ENCODE results near the gene GAPVD1.

Gene GAPVD1

DNA sequence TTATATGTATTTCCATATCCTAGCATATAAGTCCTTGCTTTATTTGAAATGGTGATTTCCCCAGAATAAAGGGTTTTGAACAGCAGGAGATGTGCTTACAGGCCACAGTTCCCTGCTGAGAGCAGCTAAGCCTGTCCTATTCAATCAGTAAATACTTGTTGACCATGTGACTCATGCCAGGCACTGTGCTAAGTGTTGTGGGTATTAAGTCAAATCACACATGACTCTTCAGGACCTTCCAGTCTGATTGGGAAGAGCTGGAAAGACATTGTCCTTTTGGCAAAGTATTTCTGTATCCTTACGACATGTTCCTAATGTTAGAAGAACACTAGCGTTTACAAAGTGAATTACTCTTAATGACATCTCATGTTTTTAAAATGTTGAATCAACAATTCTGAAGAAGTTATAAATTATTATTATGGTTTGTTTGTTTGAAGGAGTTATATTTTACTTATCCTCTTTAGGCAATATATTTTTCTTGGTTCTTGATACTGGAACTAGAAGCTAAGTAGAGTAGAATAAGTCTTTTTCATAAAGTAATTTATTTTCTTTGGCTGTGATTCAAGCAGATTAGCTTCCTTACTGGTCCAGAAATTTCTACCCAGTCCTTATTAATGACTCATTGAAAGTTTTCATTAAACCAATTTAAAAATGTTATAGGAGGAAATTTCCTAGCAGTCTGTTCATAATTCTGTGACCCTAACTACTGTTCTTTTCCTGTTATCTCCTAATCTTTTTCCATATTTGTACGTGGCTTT, 82.1 kb downstream of the GAPVD1 start:
- Mint-ChIP-seq H3K4me3 (no peak overlapping the region), H3K4me1 (no peaks in the 10 kb centered on the region), H3K36me3 (peaks cover 46% of the 10 kb centered on the region), H3K27ac (no peak overlapping the region), H3K27me3 (no peaks in the 10 kb centered on the region), H3K9me3 (no peaks in the 10 kb centered on the region)
- DNase-seq = no peak
- CTCF ChIA-PET = no interaction called here

DNA sequence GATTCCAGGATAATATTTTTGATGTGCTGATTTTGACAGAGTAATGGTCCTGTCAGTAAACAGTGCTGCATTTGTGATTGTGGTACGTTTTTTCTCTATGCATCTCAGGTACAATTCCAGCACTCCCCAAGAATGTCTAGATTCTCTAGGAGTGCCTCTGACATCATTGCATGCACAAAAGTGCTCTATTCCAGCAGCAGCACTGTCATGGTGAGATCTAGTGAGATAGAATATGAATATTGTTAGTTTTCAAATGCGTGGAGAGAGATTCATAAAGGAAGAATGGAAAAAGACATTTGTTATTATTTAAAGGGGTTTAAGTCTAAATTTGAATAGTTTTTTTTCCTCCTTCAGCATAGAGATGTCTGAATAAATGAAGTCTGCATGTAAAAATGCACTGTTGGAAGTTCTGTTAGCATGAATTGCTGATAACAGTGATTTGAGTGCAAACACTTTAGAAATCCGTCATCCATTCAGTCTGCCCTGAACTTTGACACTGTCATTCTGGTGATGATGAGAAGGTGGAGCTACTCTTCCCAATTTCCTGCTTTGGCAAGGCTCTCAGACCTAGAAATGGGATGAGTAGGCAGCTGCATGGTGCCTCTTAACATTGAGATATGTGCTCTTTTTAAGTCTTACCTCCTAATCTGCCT, 84.6 kb downstream of the GAPVD1 start:
- peaks cover 1% of the 10 kb centered on the region for H3K9me3 Mint-ChIP-seq
- no peaks in the 10 kb centered on the region for H3K4me1 Mint-ChIP-seq
- H3K4me3 Mint-ChIP-seq = no peak overlapping the region
- no peak overlapping the region for H3K27ac Mint-ChIP-seq
- CTCF ChIA-PET = no interaction called here
- no peak for DNase-seq
- peaks cover 64% of the 10 kb centered on the region for H3K36me3 Mint-ChIP-seq
- no peaks in the 10 kb centered on the region for H3K27me3 Mint-ChIP-seq

DNA sequence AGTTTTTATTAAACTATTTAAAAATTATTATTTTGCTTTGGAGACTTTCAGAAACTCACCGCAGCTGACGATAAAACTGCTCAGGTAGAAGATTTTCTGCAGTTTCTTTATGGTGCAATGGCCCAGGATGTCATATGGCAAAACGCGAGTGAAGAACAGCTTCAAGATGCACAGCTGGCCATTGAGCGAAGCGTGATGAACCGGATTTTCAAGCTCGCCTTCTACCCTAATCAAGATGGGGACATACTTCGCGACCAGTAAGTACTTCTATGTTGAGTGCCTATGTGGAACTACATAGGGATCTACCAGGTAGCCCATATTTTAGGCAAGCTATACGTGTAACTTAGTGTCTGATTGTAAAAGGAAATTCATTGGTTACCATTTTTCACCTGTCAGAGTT, 94.0 kb downstream of the GAPVD1 start:
- DNase-seq = no peak
- Mint-ChIP-seq H3K36me3 (peaks cover 69% of the 10 kb centered on the region), H3K27ac (no peak overlapping the region), H3K4me1 (no peaks in the 10 kb centered on the region), H3K27me3 (no peaks in the 10 kb centered on the region), H3K4me3 (no peak overlapping the region), H3K9me3 (peaks cover 2% of the 10 kb centered on the region)
- CTCF ChIA-PET = no interaction called here

DNA sequence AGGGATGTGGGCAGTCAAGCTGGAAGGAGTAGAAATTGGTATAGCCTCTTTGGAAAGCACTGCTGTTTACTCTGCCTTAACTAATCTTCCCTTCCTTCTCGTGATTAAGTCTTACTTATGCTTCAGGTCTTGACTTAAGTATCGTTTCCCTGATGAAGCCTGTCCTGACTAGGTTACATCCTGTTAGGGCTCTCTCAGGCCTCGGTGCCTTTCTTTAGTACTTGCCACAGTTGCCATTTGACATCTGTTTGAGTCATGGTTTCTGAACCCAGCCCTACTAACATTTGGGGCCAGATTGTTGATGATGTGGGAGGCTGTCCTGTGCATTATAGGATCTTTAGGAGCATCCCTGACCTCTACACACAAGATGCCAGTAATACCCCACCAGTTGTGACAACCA, 94.4 kb downstream of the GAPVD1 start:
- Mint-ChIP-seq H3K27ac (no peak overlapping the region), H3K4me3 (no peak overlapping the region), H3K9me3 (peaks cover 2% of the 10 kb centered on the region), H3K36me3 (peaks cover 69% of the 10 kb centered on the region), H3K27me3 (no peaks in the 10 kb centered on the region), H3K4me1 (no peaks in the 10 kb centered on the region)
- CTCF ChIA-PET = no interaction called here
- no peak for DNase-seq

DNA sequence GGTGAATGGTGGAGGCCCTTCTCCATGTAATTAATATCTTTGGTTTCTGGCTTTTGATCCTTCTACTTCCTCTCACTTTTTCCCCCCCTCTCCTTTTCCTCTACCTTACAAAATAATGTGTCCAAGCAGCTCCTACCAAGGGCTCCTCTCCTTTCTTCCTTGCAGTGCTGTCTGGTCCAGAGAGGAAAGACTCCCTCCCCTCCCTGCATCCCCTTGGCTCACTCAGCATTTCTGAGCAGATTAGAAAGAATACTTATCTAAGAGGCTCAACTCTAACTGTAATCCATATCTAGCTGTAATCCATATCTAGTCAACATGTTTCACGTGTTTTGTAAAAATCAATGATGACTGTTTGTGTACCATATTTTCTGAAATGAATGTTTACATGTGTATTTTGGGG, 97.4 kb downstream of the GAPVD1 start:
- CTCF ChIA-PET = interaction anchor here (1.5 kb wide), 1 partner anchor 10 kb away, joined by 3 read pairs; no protein-coding TSS in a partner anchor
- peaks cover 6% of the 10 kb centered on the region for H3K4me1 Mint-ChIP-seq
- no peak overlapping the region for H3K27ac Mint-ChIP-seq
- DNase-seq = no peak
- H3K36me3 Mint-ChIP-seq = peaks cover 61% of the 10 kb centered on the region
- no peaks in the 10 kb centered on the region for H3K27me3 Mint-ChIP-seq
- no peak overlapping the region for H3K4me3 Mint-ChIP-seq
- H3K9me3 Mint-ChIP-seq = no peaks in the 10 kb centered on the region

DNA sequence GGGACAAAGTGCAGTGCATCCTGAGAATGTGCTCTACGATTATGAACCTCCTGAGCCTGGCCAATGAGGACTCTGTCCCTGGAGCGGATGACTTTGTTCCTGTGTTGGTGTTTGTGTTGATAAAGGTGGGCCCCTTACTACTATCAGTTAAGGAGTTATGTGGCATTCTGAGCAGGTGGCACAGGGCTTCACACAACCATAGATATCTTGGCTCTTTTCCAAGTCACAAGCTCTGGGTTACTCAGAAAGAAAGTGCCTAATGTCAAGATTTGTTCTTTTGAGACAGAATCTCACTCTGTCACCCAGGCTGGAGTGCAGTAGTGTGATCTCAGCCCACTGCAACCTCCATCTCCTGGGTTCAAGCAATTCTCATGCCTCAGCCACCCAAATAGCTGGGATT, 99.0 kb downstream of the GAPVD1 start:
- H3K9me3 Mint-ChIP-seq = no peaks in the 10 kb centered on the region
- CTCF ChIA-PET = interaction anchor here (1.3 to 1.9 kb wide), 2 partner anchors 105 to 125 kb away, joined by 4 to 7 read pairs; no protein-coding TSS in a partner anchor
- H3K36me3 Mint-ChIP-seq = peaks cover 63% of the 10 kb centered on the region
- no peak overlapping the region for H3K4me3 Mint-ChIP-seq
- DNase-seq = no peak
- H3K27me3 Mint-ChIP-seq = no peaks in the 10 kb centered on the region
- H3K4me1 Mint-ChIP-seq = peaks cover 6% of the 10 kb centered on the region
- no peak overlapping the region for H3K27ac Mint-ChIP-seq

DNA sequence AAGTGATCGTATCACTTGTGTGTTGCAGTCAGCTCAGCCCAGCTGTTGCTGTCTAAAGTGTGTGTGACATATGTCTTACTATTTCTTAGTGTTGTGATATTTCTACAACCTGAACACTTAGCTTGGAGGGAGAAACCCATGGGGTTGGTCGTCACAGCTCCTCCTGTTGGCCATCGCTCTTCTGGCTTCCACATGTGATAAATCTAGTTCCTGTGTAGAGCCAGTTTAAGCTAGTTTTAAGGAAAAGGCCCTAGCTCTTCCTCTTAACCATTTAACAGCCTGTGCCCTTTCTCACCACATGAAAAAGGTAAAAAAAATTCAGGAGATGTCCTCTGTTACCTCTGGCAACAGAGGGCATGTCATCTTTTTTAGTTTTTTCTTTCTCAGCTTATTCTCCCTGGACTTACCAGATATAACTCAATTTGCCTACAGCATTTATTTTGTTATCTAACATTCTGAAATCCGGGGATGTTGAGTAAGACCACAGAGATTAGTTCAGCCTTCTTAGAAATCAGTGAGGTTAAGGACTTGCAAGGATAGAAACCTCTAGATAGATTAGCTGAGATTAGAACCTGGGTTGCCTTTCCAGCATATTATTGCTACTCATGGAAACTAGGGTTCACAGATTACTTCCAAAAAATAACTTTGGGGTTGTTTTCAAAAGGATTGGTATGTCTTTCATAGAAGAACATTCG, 100.4 kb downstream of the GAPVD1 start:
- CTCF ChIA-PET = interaction anchor here (0.9 to 2.7 kb wide), 6 partner anchors 10 to 171 kb away, joined by 3 to 8 read pairs (median 6); no protein-coding TSS in a partner anchor
- peak overlapping the region; percentile 29 for H3K27ac Mint-ChIP-seq
- H3K36me3 Mint-ChIP-seq = peaks cover 54% of the 10 kb centered on the region
- H3K4me1 Mint-ChIP-seq = peaks cover 6% of the 10 kb centered on the region
- no peak overlapping the region for H3K4me3 Mint-ChIP-seq
- H3K9me3 Mint-ChIP-seq = no peaks in the 10 kb centered on the region
- DNase-seq = peak; percentile 49
- H3K27me3 Mint-ChIP-seq = no peaks in the 10 kb centered on the region

DNA sequence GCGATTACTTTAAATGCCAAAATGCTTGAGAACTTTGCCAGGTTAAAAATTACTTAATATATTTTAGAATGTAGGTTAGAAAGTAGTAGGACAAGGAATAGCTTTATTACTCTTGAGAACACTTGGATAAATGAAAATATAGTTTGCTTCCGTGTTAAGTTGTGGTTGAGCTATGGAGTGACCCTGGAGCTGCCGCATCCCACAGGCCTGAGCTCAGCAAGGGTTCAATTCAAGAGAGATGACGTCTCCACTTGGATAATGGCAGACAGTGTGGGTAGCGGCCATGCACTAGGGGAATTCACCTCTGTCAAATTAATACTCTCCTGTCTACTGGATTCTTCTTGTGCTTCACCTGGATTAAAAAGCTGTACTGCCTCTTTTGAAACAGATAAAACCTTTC, 105.0 kb downstream of the GAPVD1 start:
- Mint-ChIP-seq H3K9me3 (no peaks in the 10 kb centered on the region), H3K4me1 (peaks cover 4% of the 10 kb centered on the region), H3K4me3 (no peak overlapping the region), H3K36me3 (peaks cover 22% of the 10 kb centered on the region), H3K27ac (no peak overlapping the region), H3K27me3 (no peaks in the 10 kb centered on the region)
- CTCF ChIA-PET = no interaction called here
- DNase-seq = no peak

DNA sequence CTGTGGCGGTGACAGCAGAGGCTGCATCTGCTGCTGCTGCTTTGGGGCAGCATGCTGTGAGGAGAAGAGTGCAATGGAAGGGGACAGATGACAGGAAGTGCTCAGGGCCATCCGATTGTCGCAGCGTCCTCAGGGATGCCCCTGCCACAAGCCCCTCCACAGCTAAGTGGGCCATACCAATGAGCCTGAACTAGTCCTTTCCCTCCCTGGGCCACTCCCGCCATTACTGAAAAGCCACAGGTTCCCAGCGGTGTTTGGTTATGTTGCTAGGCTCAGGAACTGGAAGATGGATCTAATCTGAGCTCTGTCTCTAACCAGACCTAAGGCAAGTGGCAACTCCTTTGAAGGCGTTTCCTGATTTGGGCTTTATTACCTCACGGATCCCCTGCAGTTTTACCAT, 109.2 kb downstream of the GAPVD1 start:
- Mint-ChIP-seq H3K4me3 (no peak overlapping the region), H3K9me3 (no peaks in the 10 kb centered on the region), H3K4me1 (peaks cover 7% of the 10 kb centered on the region), H3K27ac (no peak overlapping the region), H3K27me3 (peaks cover 24% of the 10 kb centered on the region), H3K36me3 (no peaks in the 10 kb centered on the region)
- CTCF ChIA-PET = interaction anchor here (0.7 to 1.1 kb wide), 2 partner anchors 8 to 518 kb away, joined by 3 to 7 read pairs; partner anchors contain the start of gene WDR38
- no peak for DNase-seq

DNA sequence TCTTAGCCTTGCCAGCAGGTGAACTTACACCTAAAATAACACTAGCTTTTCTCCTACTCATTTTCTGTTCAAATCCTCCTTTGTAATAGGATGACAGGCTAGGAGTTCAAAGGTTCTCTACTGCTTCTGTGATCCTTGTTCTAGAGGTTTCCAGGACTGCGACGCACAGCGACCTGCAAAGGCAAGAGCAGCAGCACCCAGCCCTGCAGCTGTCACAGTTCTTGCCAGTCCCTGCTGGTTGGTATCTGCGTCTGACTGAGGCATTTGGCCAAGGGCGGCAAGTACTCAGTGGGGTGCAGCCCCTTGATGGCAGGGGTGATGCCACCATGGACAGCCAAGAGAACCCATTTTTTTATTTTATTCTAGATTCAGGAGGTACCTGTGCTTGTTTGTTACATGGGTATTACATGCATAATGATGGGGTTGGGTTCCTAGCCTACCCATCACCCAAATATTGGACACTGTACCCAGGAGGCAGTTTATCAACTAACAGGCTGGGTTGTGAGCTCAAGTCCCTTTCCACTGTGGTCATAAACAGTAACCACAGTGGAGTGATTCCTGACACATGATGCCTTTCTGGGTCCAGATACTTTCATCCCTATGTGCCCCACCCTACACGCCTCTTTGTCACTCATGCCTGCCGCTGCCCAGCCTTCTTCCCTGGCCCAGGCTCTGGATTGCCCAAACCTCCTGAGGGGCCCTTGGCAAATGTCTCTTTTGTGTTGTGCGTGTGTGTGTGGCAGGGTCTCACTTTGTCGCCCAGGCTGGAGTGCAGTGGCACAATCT, 111.0 kb downstream of the GAPVD1 start:
- Mint-ChIP-seq H3K36me3 (no peaks in the 10 kb centered on the region), H3K27ac (no peak overlapping the region), H3K4me1 (peaks cover 7% of the 10 kb centered on the region), H3K4me3 (no peak overlapping the region), H3K9me3 (no peaks in the 10 kb centered on the region), H3K27me3 (peaks cover 36% of the 10 kb centered on the region)
- CTCF ChIA-PET = interaction anchor here (0.6 to 1.5 kb wide), 2 partner anchors 70 to 601 kb away, joined by 3 to 4 read pairs; partner anchors contain the start of gene NR6A1
- no peak for DNase-seq

DNA sequence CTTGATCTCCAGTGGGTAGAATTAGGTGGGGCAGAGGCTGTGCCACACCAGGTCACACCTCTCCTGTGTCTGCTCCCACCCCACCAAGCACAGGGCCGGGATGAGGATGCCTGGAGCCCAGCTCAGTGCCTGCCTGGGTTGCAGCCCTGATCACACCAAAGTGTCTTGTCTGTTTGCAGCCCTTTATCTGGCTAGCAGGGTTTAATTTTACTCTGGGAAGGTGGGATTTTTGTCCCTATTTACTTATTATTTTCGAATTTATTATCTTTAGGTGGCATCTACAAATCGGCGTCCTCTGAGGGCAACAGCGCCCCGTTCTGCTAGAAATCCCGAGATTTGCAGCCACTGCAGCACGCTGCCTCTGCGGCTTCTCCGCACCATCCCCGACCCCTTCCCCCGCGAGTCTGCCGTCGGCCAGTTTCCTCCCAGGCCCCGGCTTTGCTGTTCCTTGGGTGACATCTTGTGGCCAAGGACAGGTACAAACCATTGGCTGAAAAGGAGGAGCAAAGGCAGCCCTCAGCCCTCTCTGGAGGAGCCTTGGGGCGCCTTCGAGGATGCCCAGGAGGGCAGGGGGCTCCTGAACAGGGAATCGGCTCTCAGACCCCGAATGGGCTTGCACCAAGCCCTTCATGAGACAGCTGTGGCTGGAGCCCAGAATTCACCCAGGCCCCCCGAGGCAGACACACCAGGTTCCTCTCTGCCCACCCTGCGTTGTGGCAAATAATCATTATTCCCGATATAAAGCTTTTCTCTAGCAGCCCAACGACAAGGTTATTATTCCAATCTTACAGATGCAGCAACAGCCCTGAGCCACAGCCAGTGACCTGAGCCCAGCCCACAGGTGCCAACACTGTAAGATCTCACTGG, 113.0 kb downstream of the GAPVD1 start:
- H3K27ac Mint-ChIP-seq = no peak overlapping the region

DNA sequence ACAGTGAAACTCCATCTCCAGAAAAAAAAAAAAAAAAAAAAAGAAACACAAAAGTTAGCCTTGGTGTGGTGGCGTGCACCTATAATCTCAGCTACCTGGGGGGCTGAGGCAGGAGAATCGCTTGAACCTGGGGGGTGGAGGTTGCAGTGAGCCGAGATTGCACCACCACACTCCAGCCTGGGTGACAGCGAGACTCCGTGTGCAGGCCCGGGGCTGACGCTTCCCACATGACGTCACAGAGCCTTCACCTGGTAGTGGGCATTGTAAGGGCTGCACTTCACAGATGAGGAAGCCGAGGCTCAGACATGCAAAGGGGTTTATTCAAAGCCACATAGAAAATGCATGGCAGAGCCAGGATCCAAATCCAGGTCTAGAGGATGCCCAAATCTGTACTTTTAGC, 114.2 kb downstream of the GAPVD1 start:
- no peak for DNase-seq
- no peaks in the 10 kb centered on the region for H3K9me3 Mint-ChIP-seq
- H3K4me1 Mint-ChIP-seq = peaks cover 7% of the 10 kb centered on the region
- no peak overlapping the region for H3K27ac Mint-ChIP-seq
- H3K36me3 Mint-ChIP-seq = no peaks in the 10 kb centered on the region
- H3K27me3 Mint-ChIP-seq = peaks cover 62% of the 10 kb centered on the region
- CTCF ChIA-PET = interaction anchor here (0.7 kb wide), 1 partner anchor 227 kb away, joined by 3 read pairs; no protein-coding TSS in a partner anchor
- no peak overlapping the region for H3K4me3 Mint-ChIP-seq

More for the DNA sequence above, 113.0 kb downstream of the GAPVD1 start:
- H3K4me3 Mint-ChIP-seq = peak overlapping the region; percentile 38
- no peaks in the 10 kb centered on the region for H3K36me3 Mint-ChIP-seq
- peaks cover 52% of the 10 kb centered on the region for H3K27me3 Mint-ChIP-seq
- H3K9me3 Mint-ChIP-seq = no peaks in the 10 kb centered on the region
- H3K4me1 Mint-ChIP-seq = peaks cover 7% of the 10 kb centered on the region
- peak; percentile 80 for DNase-seq
- CTCF ChIA-PET = interaction anchor here (0.7 to 1.7 kb wide), 4 partner anchors 12 to 600 kb away, joined by 3 to 8 read pairs (median 4); no protein-coding TSS in a partner anchor

Measured in activated naive CD4-positive, alpha-beta T cell treated with anti-CD3 and anti-CD28 coated beads, Interleukin-2, amount 10 ng/mL, durations not matched to agents 7 days and 5 days (primary cell).